Ectodermal cell (in vitro differentiated cells): ENCODE results near the gene TFB1M.

Experiments used
- H3K27ac ChIP-seq: 2 replicates; pipeline ENCODE4 v1.7.0; 2013; ENCODE audit warnings: mild to moderate bottlenecking, low read depth, low read length; ENCODE audit not compliant: insufficient read depth, poor library complexity, severe bottlenecking
- H3K27me3 ChIP-seq: 2 replicates; pipeline ENCODE4 v1.7.0; 2013; ENCODE audit warnings: mild to moderate bottlenecking, low read length; ENCODE audit not compliant: insufficient read depth, control insufficient read depth, poor library complexity, severe bottlenecking
- H3K36me3 ChIP-seq: one replicate; pipeline ENCODE4 v1.7.0; 2013; ENCODE audit warnings: low read length; ENCODE audit not compliant: control insufficient read depth, insufficient read depth
- H3K4me1 ChIP-seq: one replicate; pipeline ENCODE4 v1.7.0; 2013; ENCODE audit warnings: low read length; ENCODE audit not compliant: control insufficient read depth, insufficient read depth
- H3K4me3 ChIP-seq: 2 replicates; pipeline ENCODE4 v1.7.0; 2013; ENCODE audit warnings: low read depth, low read length, control low read depth; ENCODE audit not compliant: insufficient read depth
- H3K9me3 ChIP-seq: 2 replicates; pipeline ENCODE4 v1.7.0; 2013; ENCODE audit warnings: mild to moderate bottlenecking, low read length, moderate library complexity; ENCODE audit not compliant: control insufficient read depth
- WGBS, 2 experiments: methylation state at CpG; one replicate each; pipeline ENCODE4 v1.1.7; 2013; ENCODE audit warnings: missing lambda C conversion rate in 2 of 2; 5-methylcytosine and 5-hydroxymethylcytosine counted together

Gene TFB1M

GRCh38 chr6:155256122-155256795, 58.0 kb downstream of the TFB1M start:
- H3K27me3 ChIP-seq = no peaks in the 10 kb centered on the region
- 90 to 91% methylated on average over 13 of the region's 13 CpGs for WGBS, 2 experiments
- H3K9me3 ChIP-seq = no peaks in the 10 kb centered on the region
- H3K36me3 ChIP-seq = peaks cover 48% of the 10 kb centered on the region
- no peak overlapping the region for H3K4me3 ChIP-seq
- H3K4me1 ChIP-seq = peaks cover 15% of the 10 kb centered on the region
- no peak overlapping the region for H3K27ac ChIP-seq

GRCh38 chr6:155254139-155254538, 60.1 kb downstream of the TFB1M start:
- Histone ChIP-seq H3K36me3 (peaks cover 65% of the 10 kb centered on the region), H3K27me3 (no peaks in the 10 kb centered on the region)
- 96% methylated on average over 10 of the region's 10 CpGs for WGBS, 2 experiments

GRCh38 chr6:155253337-155253736, 60.9 kb downstream of the TFB1M start:
- peaks cover 11% of the 10 kb centered on the region for H3K4me1 ChIP-seq
- no peaks in the 10 kb centered on the region for H3K9me3 ChIP-seq
- peak overlapping the region; percentile 27 for H3K27ac ChIP-seq
- no peak overlapping the region for H3K4me3 ChIP-seq
- no peaks in the 10 kb centered on the region for H3K27me3 ChIP-seq
- peaks cover 65% of the 10 kb centered on the region for H3K36me3 ChIP-seq
- 36 to 52% methylated on average over 1 of the region's 1 CpG for WGBS, 2 experiments

More at GRCh38 chr6:155254139-155254538, 60.1 kb downstream of the TFB1M start:
- H3K27ac ChIP-seq = no peak overlapping the region
- no peak overlapping the region for H3K4me3 ChIP-seq
- H3K4me1 ChIP-seq = peaks cover 11% of the 10 kb centered on the region
- H3K9me3 ChIP-seq = no peaks in the 10 kb centered on the region

- 89 to 95% methylated on average over 8 of the region's 8 CpGs for WGBS, 2 experiments
- no peak overlapping the region for H3K4me3 ChIP-seq
- H3K9me3 ChIP-seq = no peaks in the 10 kb centered on the region
- no peak overlapping the region for H3K27ac ChIP-seq
- H3K36me3 ChIP-seq = peaks cover 59% of the 10 kb centered on the region
- peaks cover 11% of the 10 kb centered on the region for H3K4me1 ChIP-seq
- H3K27me3 ChIP-seq = no peaks in the 10 kb centered on the region
These were observed 61.7 kb downstream of the TFB1M start for GRCh38 chr6:155252581-155252980.

GRCh38 chr6:155250701-155251381, 63.4 kb downstream of the TFB1M start:
- 94 to 96% methylated on average over 10 of the region's 10 CpGs for WGBS, 2 experiments
- Histone ChIP-seq H3K27ac (no peak overlapping the region), H3K36me3 (peaks cover 51% of the 10 kb centered on the region), H3K4me3 (no peak overlapping the region), H3K27me3 (no peaks in the 10 kb centered on the region), H3K4me1 (peaks cover 11% of the 10 kb centered on the region), H3K9me3 (no peaks in the 10 kb centered on the region)

- peaks cover 6% of the 10 kb centered on the region for H3K4me1 ChIP-seq
- H3K27me3 ChIP-seq = no peaks in the 10 kb centered on the region
- 80 to 82% methylated on average over 29 of the region's 30 CpGs for WGBS, 2 experiments
- H3K4me3 ChIP-seq = no peak overlapping the region
- no peaks in the 10 kb centered on the region for H3K9me3 ChIP-seq
- H3K36me3 ChIP-seq = peaks cover 42% of the 10 kb centered on the region
- no peak overlapping the region for H3K27ac ChIP-seq
These were observed 66.0 kb downstream of the TFB1M start for GRCh38 chr6:155248008-155249001.

- 85 to 86% methylated on average over 5 of the region's 5 CpGs for WGBS, 2 experiments
- peak overlapping the region; percentile 40 for H3K27ac ChIP-seq
- no peaks in the 10 kb centered on the region for H3K9me3 ChIP-seq
- peaks cover 42% of the 10 kb centered on the region for H3K36me3 ChIP-seq
- H3K4me1 ChIP-seq = no peaks in the 10 kb centered on the region
- H3K4me3 ChIP-seq = no peak overlapping the region
- H3K27me3 ChIP-seq = no peaks in the 10 kb centered on the region
These were observed 66.7 kb downstream of the TFB1M start for GRCh38 chr6:155247618-155248007.

- 94% methylated on average over 2 of the region's 2 CpGs for whole genome bisulfite sequencing, 2 experiments
- Histone ChIP-seq H3K4me3 (no peak overlapping the region), H3K36me3 (peaks cover 36% of the 10 kb centered on the region), H3K4me1 (no peaks in the 10 kb centered on the region), H3K27me3 (no peaks in the 10 kb centered on the region), H3K9me3 (no peaks in the 10 kb centered on the region), H3K27ac (no peak overlapping the region)
These were observed 67.5 kb downstream of the TFB1M start for GRCh38 chr6:155246825-155247224.

GRCh38 chr6:155245831-155246230, 68.5 kb downstream of the TFB1M start:
- H3K4me3 ChIP-seq = no peak overlapping the region
- no peaks in the 10 kb centered on the region for H3K4me1 ChIP-seq
- peaks cover 35% of the 10 kb centered on the region for H3K36me3 ChIP-seq
- no peaks in the 10 kb centered on the region for H3K9me3 ChIP-seq
- WGBS, 2 experiments = 95 to 96% methylated on average over 3 of the region's 3 CpGs
- no peak overlapping the region for H3K27ac ChIP-seq
- no peaks in the 10 kb centered on the region for H3K27me3 ChIP-seq

- Histone ChIP-seq H3K4me3 (no peak overlapping the region), H3K4me1 (no peaks in the 10 kb centered on the region), H3K27ac (no peak overlapping the region), H3K36me3 (peaks cover 34% of the 10 kb centered on the region), H3K9me3 (no peaks in the 10 kb centered on the region), H3K27me3 (no peaks in the 10 kb centered on the region)
- 96 to 97% methylated on average over 7 of the region's 7 CpGs for WGBS, 2 experiments
These were observed 69.1 kb downstream of the TFB1M start for GRCh38 chr6:155245193-155245592.
